HG03442 (cell line): ENCODE data around the gene MARK2.

Experiments used
- ATAC-seq: cut with Tn5 transposase; IDR thresholded peaks from one replicate; pipeline ENCODE4 v1.9.1; 2021; ENCODE audit warnings: mild to moderate bottlenecking, moderate library complexity; ENCODE audit not compliant: unreplicated experiment

The MARK2 gene

GRCh38 chr11:63879598-63880402 is 40.9 kb downstream of the MARK2 start:
- no peak for ATAC-seq

- ATAC-seq: no peak
Measured at GRCh38 chr11:63880403-63880790, 41.5 kb downstream of the MARK2 start.

DNA sequence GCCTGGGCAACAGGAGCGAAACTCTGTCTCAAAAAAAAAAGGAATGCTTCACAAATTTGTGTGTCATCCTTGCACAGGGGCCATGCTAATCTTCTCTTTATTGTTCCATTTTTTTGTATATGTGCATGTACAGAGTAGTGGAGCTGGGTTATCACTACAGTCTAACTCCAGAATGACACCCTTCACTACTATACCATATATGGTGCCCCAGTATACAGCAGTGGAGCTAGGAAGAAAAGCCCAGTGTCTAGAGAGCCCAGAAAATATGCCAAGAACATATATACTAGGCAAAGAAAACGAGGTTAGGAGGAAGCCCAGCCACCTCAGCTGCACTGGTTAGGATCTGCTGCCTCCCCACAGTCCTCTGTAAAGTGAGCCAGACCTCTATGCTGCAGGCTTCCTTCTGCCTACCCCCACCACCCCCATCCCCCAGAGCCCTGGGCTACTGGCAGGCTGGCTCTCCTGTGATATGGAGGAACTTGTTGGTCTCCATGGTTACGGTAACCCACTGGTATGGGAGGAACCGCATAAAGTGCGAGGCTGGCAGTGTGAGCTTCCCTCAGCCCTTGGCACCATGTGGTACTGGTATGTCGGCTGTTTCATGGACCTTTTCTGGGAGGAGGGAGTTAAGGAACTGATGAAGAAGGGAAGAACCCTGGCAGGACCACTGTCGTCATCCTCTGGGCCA is 43.8 kb downstream of the MARK2 start:
- ATAC-seq: no peak

DNA sequence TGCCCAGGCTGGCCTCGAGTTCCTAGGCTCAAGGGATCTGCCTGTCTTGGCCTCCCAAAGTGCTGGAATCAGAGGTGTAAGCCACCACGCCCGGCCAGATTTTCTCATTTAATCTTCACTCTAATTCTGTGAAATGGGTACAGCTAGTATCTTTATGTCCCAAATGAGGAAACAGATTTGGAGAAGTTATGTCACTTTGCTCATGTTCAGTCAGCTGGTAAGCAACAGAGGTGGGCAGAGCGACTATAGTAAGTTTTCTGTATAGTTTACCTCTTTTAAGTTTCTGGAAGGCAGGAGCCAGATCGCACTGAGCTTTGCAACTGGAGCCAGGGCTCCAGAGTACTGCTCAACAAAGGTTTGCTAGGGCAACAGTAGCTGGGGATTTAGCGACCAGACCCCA is 44.9 kb downstream of the MARK2 start:
- no peak for ATAC-seq

- no peak for ATAC-seq
Measured at GRCh38 chr11:63884196-63884932, 45.5 kb downstream of the MARK2 start.

GRCh38 chr11:63887386-63887999 is 48.6 kb downstream of the MARK2 start:
- ATAC-seq: no peak

DNA sequence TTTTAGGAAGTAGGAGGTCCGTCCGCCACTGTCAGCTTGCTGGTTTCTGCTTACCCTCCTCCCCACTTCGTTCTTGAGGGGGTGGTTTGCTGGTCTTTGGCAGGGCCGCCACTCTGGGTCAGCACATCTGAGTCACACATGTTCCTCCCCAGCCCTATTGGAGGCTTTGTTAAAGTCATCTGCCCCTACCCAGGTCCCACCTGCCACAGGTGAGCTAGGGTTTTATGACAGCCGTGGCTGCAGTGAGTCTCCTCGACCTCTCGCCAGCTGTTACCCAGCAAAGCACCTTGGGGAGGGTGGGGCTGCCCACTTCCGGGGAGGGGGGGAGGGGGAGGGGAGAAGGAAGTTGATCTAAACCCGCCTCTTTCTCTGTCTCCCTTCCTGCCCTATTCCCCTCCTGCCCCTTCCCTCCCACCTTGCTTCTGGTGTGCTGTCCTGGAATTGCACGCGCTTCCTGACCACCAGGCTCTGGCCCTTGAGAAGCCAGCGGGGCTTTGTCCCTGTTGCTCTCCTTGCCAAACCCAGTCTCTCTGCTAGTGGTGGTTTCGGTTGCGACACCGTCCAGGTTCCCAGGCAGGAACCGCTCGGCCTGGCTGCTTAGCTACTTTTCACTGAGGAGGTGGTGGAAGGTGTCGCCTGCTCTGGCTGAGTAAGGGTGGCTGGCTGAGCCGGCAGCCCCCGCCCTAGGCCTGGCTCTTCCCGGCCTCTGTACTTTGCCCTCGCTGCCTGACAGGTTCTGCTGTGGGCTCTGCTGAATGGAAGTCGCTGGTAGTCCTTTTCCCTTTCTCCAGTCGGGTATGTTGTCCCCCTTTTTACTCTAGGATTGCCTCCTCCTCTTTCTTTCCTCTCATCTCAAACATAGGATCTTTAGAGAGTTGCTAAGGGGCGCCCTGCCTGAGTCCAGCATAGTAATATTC is 49.5 kb downstream of the MARK2 start:
- ATAC-seq: no peak

- no peak for ATAC-seq
Measured at GRCh38 chr11:63889344-63889743, 50.4 kb downstream of the MARK2 start.

DNA sequence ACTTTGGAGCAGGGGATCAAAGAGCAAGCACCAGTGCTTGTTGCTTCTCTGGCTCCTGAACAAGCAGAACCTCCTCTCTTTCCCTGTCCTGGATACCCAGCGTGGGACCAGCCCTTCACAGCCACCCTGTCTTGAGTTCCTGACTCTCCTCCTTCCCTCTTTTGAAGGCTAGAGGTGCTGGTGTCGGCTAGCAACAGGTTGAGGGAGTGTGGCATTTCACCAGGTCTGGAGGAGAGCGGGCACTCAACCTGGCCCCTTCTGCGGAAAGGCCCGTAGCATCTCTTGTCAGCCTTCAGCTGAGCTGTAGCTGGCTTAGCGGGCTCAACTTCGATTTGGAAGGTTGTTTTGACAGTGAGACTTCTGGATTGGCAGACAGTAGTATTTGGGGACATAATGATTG is 51.5 kb downstream of the MARK2 start:
- ATAC-seq: no peak

DNA sequence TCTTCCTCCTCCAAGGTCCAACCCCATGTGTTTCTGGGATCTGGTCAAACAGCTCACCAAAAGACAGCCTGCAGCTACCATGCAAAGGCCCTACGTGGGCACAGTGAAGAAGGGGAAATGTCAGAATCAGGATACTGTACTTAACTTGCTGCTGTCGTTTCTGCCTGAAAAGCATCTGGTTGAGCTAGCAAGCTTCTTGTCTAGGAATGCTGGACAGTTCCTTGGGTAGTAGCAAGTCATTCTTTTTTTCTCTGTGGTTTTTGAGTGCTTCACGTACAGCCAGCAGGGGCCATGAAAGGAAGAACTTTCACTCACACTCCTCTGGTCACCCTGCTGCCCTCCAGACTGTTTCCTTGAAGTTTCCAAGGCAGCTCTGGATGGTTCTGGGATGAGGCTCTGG is 53.3 kb downstream of the MARK2 start:
- ATAC-seq: no peak

DNA sequence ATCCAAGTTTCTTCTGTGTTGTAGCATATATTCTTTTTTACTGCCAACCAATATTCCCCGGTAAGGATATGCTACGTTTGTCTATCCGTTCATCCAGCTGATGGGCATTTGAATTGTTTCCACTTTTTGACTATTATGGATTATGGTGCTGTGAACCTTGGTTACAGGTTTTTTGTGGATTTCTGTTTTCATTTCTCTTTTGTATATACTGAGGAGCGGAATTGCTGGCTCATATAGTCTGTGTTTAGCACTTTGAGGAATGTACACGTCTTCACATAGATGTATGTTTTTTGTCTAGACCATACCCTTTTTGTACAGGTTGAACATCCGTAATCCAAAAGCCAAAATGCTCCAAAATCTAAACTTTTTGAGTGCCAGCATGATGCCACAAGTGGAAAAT is 54.4 kb downstream of the MARK2 start:
- no peak for ATAC-seq

- ATAC-seq: no peak
Measured at GRCh38 chr11:63896071-63896470, 57.2 kb downstream of the MARK2 start.

DNA sequence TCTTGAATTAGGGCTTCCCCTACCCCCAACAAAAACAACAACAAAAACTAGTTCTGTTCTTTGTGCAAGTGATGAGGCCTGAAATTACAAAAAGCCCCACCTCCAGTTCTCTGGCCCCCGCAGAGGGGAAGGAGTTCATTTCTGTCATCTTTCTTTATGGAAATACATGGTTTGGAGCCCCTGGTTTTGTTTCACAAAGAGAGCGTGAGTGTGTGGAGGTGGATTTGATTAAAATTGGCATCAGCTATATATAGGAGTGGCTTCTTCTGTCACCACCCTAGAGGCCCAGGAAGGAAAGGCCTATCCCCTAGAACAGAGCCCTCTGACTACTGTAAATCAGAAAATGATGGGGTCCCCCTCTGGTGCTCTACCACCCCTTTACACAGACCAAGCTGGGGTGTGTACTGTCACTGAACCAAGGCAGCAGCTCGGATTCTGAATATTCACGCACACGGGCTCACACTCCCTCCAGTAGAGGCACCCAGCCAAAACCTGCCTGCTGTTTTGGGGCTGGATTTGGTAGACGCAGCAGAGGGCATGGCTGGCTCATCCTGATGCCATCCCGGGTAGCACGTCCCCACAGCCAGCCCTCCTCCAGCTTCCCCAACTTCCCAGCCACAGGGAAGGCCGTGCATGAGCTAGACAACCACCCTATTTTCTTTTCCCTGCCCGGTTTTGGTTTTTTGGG is 58.7 kb downstream of the MARK2 start:
- ATAC-seq: no peak

- no peak for ATAC-seq
Measured at GRCh38 chr11:63901660-63902059, 62.8 kb downstream of the MARK2 start.

- no peak for ATAC-seq
Measured at GRCh38 chr11:63903884-63904283, 65.0 kb downstream of the MARK2 start.

DNA sequence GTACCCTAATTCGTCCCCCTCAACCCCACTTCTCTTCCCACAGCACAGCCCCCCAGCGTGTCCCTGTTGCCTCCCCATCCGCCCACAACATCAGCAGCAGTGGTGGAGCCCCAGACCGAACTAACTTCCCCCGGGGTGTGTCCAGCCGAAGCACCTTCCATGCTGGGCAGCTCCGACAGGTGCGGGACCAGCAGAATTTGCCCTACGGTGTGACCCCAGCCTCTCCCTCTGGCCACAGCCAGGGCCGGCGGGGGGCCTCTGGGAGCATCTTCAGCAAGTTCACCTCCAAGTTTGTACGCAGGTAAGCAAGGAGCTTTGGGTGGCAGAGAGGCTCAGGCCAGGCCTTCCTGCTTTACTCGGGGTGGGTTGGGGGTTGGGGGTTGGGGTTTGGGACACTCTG is 65.8 kb downstream of the MARK2 start:
- no peak for ATAC-seq

- ATAC-seq: no peak
Measured at GRCh38 chr11:63905179-63905578, 66.3 kb downstream of the MARK2 start.

DNA sequence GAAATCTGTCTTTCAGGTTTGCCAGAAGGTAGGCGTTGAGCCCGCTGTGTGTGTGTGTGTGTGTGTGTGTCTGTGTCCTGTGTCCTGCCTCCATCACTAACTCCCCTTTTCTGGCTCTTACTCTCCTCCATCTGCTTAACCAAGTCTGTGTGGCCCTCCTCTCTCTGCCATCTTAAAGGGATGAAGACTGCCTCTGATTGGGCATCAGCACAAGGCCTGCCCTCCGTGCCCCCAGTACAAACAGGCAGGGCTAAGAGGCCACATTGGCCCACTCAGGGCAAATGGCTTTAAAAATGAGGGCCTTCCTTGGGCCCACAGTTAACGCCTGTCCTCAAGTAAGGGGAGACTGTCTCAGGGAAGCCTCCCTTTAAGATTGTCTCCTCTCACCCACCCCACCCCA is 67.2 kb downstream of the MARK2 start:
- ATAC-seq: no peak

GRCh38 chr11:63906585-63906984 is 67.7 kb downstream of the MARK2 start:
- ATAC-seq: no peak

- ATAC-seq: no peak
Measured at GRCh38 chr11:63907063-63907462, 68.2 kb downstream of the MARK2 start.
